Measurements from ENCODE around the gene SHISA7.
A peak's percentile ranks its signal among the peaks of the same experiment; 100 is the strongest.
"Not testable (repeated sequence)": the region's sequence is repeated elsewhere in the genome, so short reads cannot be mapped to it uniquely, and the experiment has no call there.

Gene SHISA7

DNA sequence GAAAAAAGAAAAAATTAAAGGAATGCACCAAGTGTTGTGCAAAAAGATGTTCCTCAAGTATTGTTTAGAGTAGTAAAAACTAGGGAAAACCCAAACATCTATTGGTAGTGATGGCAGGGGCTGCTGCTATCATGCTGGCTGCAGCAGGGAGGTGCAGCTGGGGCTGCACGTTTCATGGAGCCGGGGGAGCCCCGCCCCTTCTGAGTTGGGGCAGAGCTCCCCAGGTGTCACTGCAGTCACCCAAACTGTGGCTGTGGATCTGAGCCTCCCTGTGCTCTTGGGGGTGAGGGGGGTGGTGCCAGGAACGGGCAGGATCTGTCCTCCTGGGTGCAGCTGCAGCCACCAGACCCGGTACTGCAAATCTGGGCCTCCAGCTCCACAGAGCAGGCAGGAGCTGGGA, 24.0 kb downstream of the SHISA7 start:
- Histone ChIP-seq H3K9ac (ENCODE audit: low read depth, low read length) (no peak overlapping the region), H3K36me3 (ENCODE audit: insufficient read depth, low read length) (no peaks in the 10 kb centered on the region), H3K9me3 (replicated peaks; ENCODE audit: low read length) (no peaks in the 10 kb centered on the region), H3K27me3 (ENCODE audit: control insufficient read depth, insufficient read depth, low read length) (peaks cover 26% of the 10 kb centered on the region), H3K4me1 (ENCODE audit: control insufficient read depth, insufficient read depth, low read length) (no peaks in the 10 kb centered on the region), H3K4me3 (ENCODE audit: low read length) (no peak overlapping the region), H3K4me2 (ENCODE audit: low read length) (no peak overlapping the region)

GRCh38 chr19:55418185-55418584, 24.9 kb downstream of the SHISA7 start:
- no peak overlapping the region for H3K4me2 ChIP-seq (ENCODE audit: low read length)
- no peaks in the 10 kb centered on the region for H3K36me3 ChIP-seq (ENCODE audit: insufficient read depth, low read length)
- peaks cover 19% of the 10 kb centered on the region for H3K27me3 ChIP-seq (ENCODE audit: control insufficient read depth, insufficient read depth, low read length)
- no peaks in the 10 kb centered on the region for H3K9me3 ChIP-seq (replicated peaks; ENCODE audit: low read length)
- no peaks in the 10 kb centered on the region for H3K4me1 ChIP-seq (ENCODE audit: control insufficient read depth, insufficient read depth, low read length)
- no peak overlapping the region for H3K4me3 ChIP-seq (ENCODE audit: low read length)
- H3K9ac ChIP-seq (ENCODE audit: low read depth, low read length) = no peak overlapping the region

- Histone ChIP-seq H3K9me3 (replicated peaks; ENCODE audit: low read length) (no peaks in the 10 kb centered on the region), H3K4me3 (ENCODE audit: low read length) (no peak overlapping the region), H3K9ac (ENCODE audit: low read depth, low read length) (no peak overlapping the region), H3K36me3 (ENCODE audit: insufficient read depth, low read length) (peaks cover 14% of the 10 kb centered on the region), H3K4me2 (ENCODE audit: low read length) (no peak overlapping the region), H3K27me3 (ENCODE audit: control insufficient read depth, insufficient read depth, low read length) (no peaks in the 10 kb centered on the region), H3K4me1 (ENCODE audit: control insufficient read depth, insufficient read depth, low read length) (peaks cover 21% of the 10 kb centered on the region)
Measured at GRCh38 chr19:55410168-55410567, 32.9 kb downstream of the SHISA7 start.

GRCh38 chr19:55409179-55409578, 33.9 kb downstream of the SHISA7 start:
- H3K4me1 ChIP-seq (ENCODE audit: control insufficient read depth, insufficient read depth, low read length) = peaks cover 21% of the 10 kb centered on the region
- H3K9ac ChIP-seq (ENCODE audit: low read depth, low read length); H3K4me2 ChIP-seq (ENCODE audit: low read length); H3K4me3 ChIP-seq (ENCODE audit: low read length); H3K9me3 ChIP-seq (replicated peaks; ENCODE audit: low read length); H3K27me3 ChIP-seq (ENCODE audit: control insufficient read depth, insufficient read depth, low read length): not testable (repeated sequence)
- peaks cover 19% of the 10 kb centered on the region for H3K36me3 ChIP-seq (ENCODE audit: insufficient read depth, low read length)

GRCh38 chr19:55408533-55408872, 34.6 kb downstream of the SHISA7 start:
- H3K27me3 ChIP-seq (ENCODE audit: control insufficient read depth, insufficient read depth, low read length) = no peaks in the 10 kb centered on the region
- peaks cover 23% of the 10 kb centered on the region for H3K36me3 ChIP-seq (ENCODE audit: insufficient read depth, low read length)
- peaks cover 21% of the 10 kb centered on the region for H3K4me1 ChIP-seq (ENCODE audit: control insufficient read depth, insufficient read depth, low read length)
- peak overlapping the region; percentile 67 for H3K9ac ChIP-seq (ENCODE audit: low read depth, low read length)
- H3K9me3 ChIP-seq (replicated peaks; ENCODE audit: low read length) = no peaks in the 10 kb centered on the region
- peak overlapping the region; percentile 76 for H3K4me2 ChIP-seq (ENCODE audit: low read length)
- peak overlapping the region; percentile 65 for H3K4me3 ChIP-seq (ENCODE audit: low read length)

GRCh38 chr19:55407800-55408532, 35.1 kb downstream of the SHISA7 start:
- Histone ChIP-seq H3K4me2 (ENCODE audit: low read length) (peak overlapping the region; percentile 80), H3K27me3 (ENCODE audit: control insufficient read depth, insufficient read depth, low read length) (no peaks in the 10 kb centered on the region), H3K9ac (ENCODE audit: low read depth, low read length) (peak overlapping the region; percentile 99), H3K9me3 (replicated peaks; ENCODE audit: low read length) (no peaks in the 10 kb centered on the region), H3K4me1 (ENCODE audit: control insufficient read depth, insufficient read depth, low read length) (peaks cover 21% of the 10 kb centered on the region), H3K36me3 (ENCODE audit: insufficient read depth, low read length) (peaks cover 28% of the 10 kb centered on the region), H3K4me3 (ENCODE audit: low read length) (peak overlapping the region; percentile 94)

DNA sequence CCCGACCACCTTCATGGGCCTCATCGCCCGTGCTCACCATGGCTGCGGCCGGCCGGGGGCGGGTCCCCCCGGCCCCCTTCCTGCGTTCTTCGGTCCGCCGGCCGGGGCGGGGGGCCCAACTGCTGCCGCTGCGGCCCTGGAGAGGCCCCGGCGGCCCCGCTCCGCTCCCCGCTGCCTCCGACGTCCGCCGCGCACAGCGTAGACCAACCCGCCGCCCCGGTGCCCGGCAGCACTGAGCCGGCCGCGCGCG, 35.6 kb downstream of the SHISA7 start, which contains the start of gene UBE2S:
Gene UBE2S, minus strand, starts transcription at position 239 of the 250 bp plus-strand sequence. Its CDS starts 199 bp downstream, at position 40.
- peak within 1 kb of the TSS; percentile 99 for H3K9ac ChIP-seq (ENCODE audit: low read depth, low read length)
- not testable (repeated sequence) for H3K9me3 ChIP-seq (replicated peaks; ENCODE audit: low read length); H3K27me3 ChIP-seq (ENCODE audit: control insufficient read depth, insufficient read depth, low read length)
- H3K4me2 ChIP-seq (ENCODE audit: low read length) = peak within 1 kb of the TSS; percentile 80
- peaks cover 21% of the 10 kb centered on the region for H3K4me1 ChIP-seq (ENCODE audit: control insufficient read depth, insufficient read depth, low read length)
- peaks cover 33% of the 10 kb centered on the region for H3K36me3 ChIP-seq (ENCODE audit: insufficient read depth, low read length)
- peak within 1 kb of the TSS; percentile 94 for H3K4me3 ChIP-seq (ENCODE audit: low read length)

GRCh38 chr19:55406826-55407549, 36.1 kb downstream of the SHISA7 start:
- peak overlapping the region; percentile 80 for H3K4me2 ChIP-seq (ENCODE audit: low read length)
- H3K9ac ChIP-seq (ENCODE audit: low read depth, low read length) = peak overlapping the region; percentile 99
- H3K36me3 ChIP-seq (ENCODE audit: insufficient read depth, low read length) = peaks cover 38% of the 10 kb centered on the region
- H3K27me3 ChIP-seq (ENCODE audit: control insufficient read depth, insufficient read depth, low read length) = no peaks in the 10 kb centered on the region
- no peaks in the 10 kb centered on the region for H3K9me3 ChIP-seq (replicated peaks; ENCODE audit: low read length)
- H3K4me3 ChIP-seq (ENCODE audit: low read length) = peak overlapping the region; percentile 94
- peaks cover 21% of the 10 kb centered on the region for H3K4me1 ChIP-seq (ENCODE audit: control insufficient read depth, insufficient read depth, low read length)

DNA sequence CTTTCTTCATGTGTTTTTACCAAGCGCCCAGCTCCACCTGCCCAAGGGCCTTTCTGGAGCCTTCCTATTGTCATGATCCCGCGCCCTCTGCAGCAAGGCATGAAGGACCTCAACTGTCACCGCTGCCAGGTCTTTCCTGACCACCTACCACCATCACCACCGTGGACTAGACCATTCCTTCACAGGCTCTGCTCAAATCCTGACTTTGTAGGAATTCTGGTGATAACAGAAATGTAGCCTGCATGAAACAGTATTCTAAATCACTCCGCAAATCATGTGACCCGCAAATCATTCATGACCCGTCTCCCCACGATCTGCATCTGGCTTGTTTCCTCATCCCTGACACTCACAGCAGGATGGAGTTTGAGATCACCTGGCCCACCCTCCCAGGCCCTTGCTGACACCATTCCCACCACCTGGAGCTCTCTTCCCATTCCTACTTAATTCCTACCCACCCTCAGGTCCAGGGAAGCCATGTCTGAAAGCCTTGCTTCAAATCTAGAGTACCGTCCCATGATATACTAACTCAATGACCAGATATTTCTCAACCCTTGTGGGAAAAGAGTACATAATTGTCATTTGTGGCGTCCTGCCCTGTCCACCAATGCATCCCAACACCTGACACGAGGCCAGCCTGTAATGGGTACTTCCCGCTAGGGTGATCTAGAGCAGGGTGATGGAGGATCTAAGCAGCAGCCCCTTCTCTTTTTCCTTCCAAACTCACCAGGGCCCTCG, 36.8 kb downstream of the SHISA7 start:
- Histone ChIP-seq H3K9me3 (replicated peaks; ENCODE audit: low read length) (no peaks in the 10 kb centered on the region), H3K36me3 (ENCODE audit: insufficient read depth, low read length) (peaks cover 43% of the 10 kb centered on the region), H3K4me3 (ENCODE audit: low read length) (peak overlapping the region; percentile 94), H3K27me3 (ENCODE audit: control insufficient read depth, insufficient read depth, low read length) (no peaks in the 10 kb centered on the region), H3K9ac (ENCODE audit: low read depth, low read length) (peak overlapping the region; percentile 99), H3K4me2 (ENCODE audit: low read length) (peak overlapping the region; percentile 80), H3K4me1 (ENCODE audit: control insufficient read depth, insufficient read depth, low read length) (peaks cover 21% of the 10 kb centered on the region)

- Histone ChIP-seq H3K9me3 (replicated peaks; ENCODE audit: low read length) (no peaks in the 10 kb centered on the region), H3K4me3 (ENCODE audit: low read length) (peak overlapping the region; percentile 94), H3K36me3 (ENCODE audit: insufficient read depth, low read length) (peaks cover 48% of the 10 kb centered on the region), H3K4me1 (ENCODE audit: control insufficient read depth, insufficient read depth, low read length) (peaks cover 21% of the 10 kb centered on the region), H3K4me2 (ENCODE audit: low read length) (peak overlapping the region; percentile 80), H3K9ac (ENCODE audit: low read depth, low read length) (peak overlapping the region; percentile 99), H3K27me3 (ENCODE audit: control insufficient read depth, insufficient read depth, low read length) (no peaks in the 10 kb centered on the region)
Measured at GRCh38 chr19:55405638-55406037, 37.5 kb downstream of the SHISA7 start.

- Histone ChIP-seq H3K36me3 (ENCODE audit: insufficient read depth, low read length) (peaks cover 52% of the 10 kb centered on the region), H3K4me1 (ENCODE audit: control insufficient read depth, insufficient read depth, low read length) (peaks cover 15% of the 10 kb centered on the region), H3K27me3 (ENCODE audit: control insufficient read depth, insufficient read depth, low read length) (no peaks in the 10 kb centered on the region), H3K9ac (ENCODE audit: low read depth, low read length) (no peak overlapping the region), H3K4me2 (ENCODE audit: low read length) (no peak overlapping the region), H3K4me3 (ENCODE audit: low read length) (no peak overlapping the region), H3K9me3 (replicated peaks; ENCODE audit: low read length) (no peaks in the 10 kb centered on the region)
Measured at GRCh38 chr19:55402509-55402908, 40.6 kb downstream of the SHISA7 start.

Measured in skeletal muscle satellite cell (primary cell).